Neuronal stem cell (in vitro differentiated cells): ENCODE measurements around the gene PCSK2.

Source experiments
- DNase-seq: peaks from one replicate; pipeline ENCODE4 v3.0.0-alpha.2; 2013; ENCODE audit warnings: low spot score
- H2AFZ ChIP-seq: one replicate; pipeline ENCODE4 v1.6.1; 2013; ENCODE audit warnings: mild to moderate bottlenecking, low read length, inconsistent platforms
- H2AK5ac ChIP-seq: 2 replicates; pipeline ENCODE4 v1.6.1; 2013; ENCODE audit warnings: low read depth, mild to moderate bottlenecking, inconsistent platforms, low read length, moderate library complexity, mixed read lengths
- H2BK120ac ChIP-seq: 2 replicates; pipeline ENCODE4 v1.6.1; 2013; ENCODE audit warnings: low read depth, mild to moderate bottlenecking, inconsistent platforms, low read length, moderate library complexity, mixed read lengths
- H2BK12ac ChIP-seq: one replicate; pipeline ENCODE4 v1.6.1; 2013; ENCODE audit warnings: low read length, inconsistent platforms
- H2BK15ac ChIP-seq: 2 replicates; pipeline ENCODE4 v1.6.1; 2013; ENCODE audit warnings: mild to moderate bottlenecking, low read length, inconsistent platforms, mixed read lengths
- H2BK5ac ChIP-seq: one replicate; pipeline ENCODE4 v1.6.1; 2013; ENCODE audit warnings: inconsistent platforms, mild to moderate bottlenecking, low read length, moderate library complexity
- H3K14ac ChIP-seq: one replicate; pipeline ENCODE4 v1.6.1; 2013; ENCODE audit warnings: low read length, inconsistent platforms
- H3K18ac ChIP-seq: 2 replicates; pipeline ENCODE4 v1.6.1; 2013; ENCODE audit warnings: low read length, inconsistent platforms
- H3K23ac ChIP-seq: 2 replicates; pipeline ENCODE4 v1.6.1; 2013; ENCODE audit warnings: low read depth, mild to moderate bottlenecking, mixed read lengths, low read length, inconsistent platforms; ENCODE audit not compliant: poor library complexity
- H3K27ac ChIP-seq: replicated peaks from 3 replicates; pipeline ENCODE4 v1.5.1; 2013; ENCODE audit warnings: low read length, inconsistent platforms
- H3K27me3 ChIP-seq, 3 experiments: 2 replicates each; pipeline ENCODE4 v1.6.1; 2013; ENCODE audit warnings: low read length in 3 of 3, mild to moderate bottlenecking in 2 of 3, inconsistent platforms in 1 of 3, low read depth in 1 of 3, mixed read lengths in 1 of 3, moderate library complexity in 1 of 3; ENCODE audit not compliant: control insufficient read depth in 3 of 3, insufficient read depth in 3 of 3
- H3K36me3 ChIP-seq, 2 donors: replicated peaks in 1 of 2; 2 replicates each; pipeline ENCODE4 v1.6.1; 2013; ENCODE audit warnings: low read length in 2 of 2; ENCODE audit not compliant: control insufficient read depth in 2 of 2, insufficient read depth in 2 of 2
- H3K4ac ChIP-seq: 2 replicates; pipeline ENCODE4 v1.6.1; 2013; ENCODE audit warnings: inconsistent platforms, mild to moderate bottlenecking, low read length, moderate library complexity
- H3K4me1 ChIP-seq, 2 donors: 1 replicate in 1 of 2; 2 replicates in 1 of 2; pipeline ENCODE4 v1.6.1; 2013; ENCODE audit warnings: low read length in 2 of 2, low read depth in 1 of 2; ENCODE audit not compliant: control insufficient read depth in 2 of 2, insufficient read depth in 1 of 2
- H3K4me2 ChIP-seq: one replicate; pipeline ENCODE4 v1.6.1; 2013; ENCODE audit warnings: mild to moderate bottlenecking, low read length, inconsistent platforms; ENCODE audit not compliant: insufficient read depth, poor library complexity, severe bottlenecking
- H3K4me3 ChIP-seq, 2 donors: 2 replicates each; pipeline ENCODE4 v1.5.1; 2013; ENCODE audit warnings: low read length in 2 of 2, mild to moderate bottlenecking in 2 of 2, inconsistent platforms in 1 of 2, moderate library complexity in 1 of 2
- H3K79me1 ChIP-seq: one replicate; pipeline ENCODE4 v1.6.1; 2013; ENCODE audit warnings: low read depth, mild to moderate bottlenecking, inconsistent platforms, low read length, moderate library complexity
- H3K9ac ChIP-seq: one replicate; pipeline ENCODE4 v1.6.1; 2013; ENCODE audit warnings: mild to moderate bottlenecking, low read depth, low read length, inconsistent platforms; ENCODE audit not compliant: poor library complexity
- H3K9me3 ChIP-seq, 2 donors: replicated peaks in 1 of 2; 2 replicates each; pipeline versions ENCODE3 to v1.6.1; 2013; ENCODE audit warnings: low read length in 2 of 2, mild to moderate bottlenecking in 2 of 2, inconsistent platforms in 1 of 2, low read depth in 1 of 2, mixed read lengths in 1 of 2, moderate library complexity in 1 of 2; ENCODE audit not compliant: control insufficient read depth in 2 of 2, insufficient read depth in 1 of 2
- H4K8ac ChIP-seq: one replicate; pipeline ENCODE4 v1.6.1; 2013; ENCODE audit warnings: low read depth, mild to moderate bottlenecking, inconsistent platforms, low read length, moderate library complexity
- H4K91ac ChIP-seq: one replicate; pipeline ENCODE4 v1.6.1; 2013; ENCODE audit warnings: low read length, low read depth, mild to moderate bottlenecking, inconsistent platforms; ENCODE audit not compliant: poor library complexity
- WGBS, 2 donors: extraction: QIAGEN DNeasy Blood & Tissue Kit; methylation state at CpG; one replicate each; pipeline ENCODE4 v1.1.7; 2013; ENCODE audit warnings: missing lambda C conversion rate in 2 of 2, mixed read lengths in 1 of 2; ENCODE audit not compliant: insufficient read length in 2 of 2, insufficient replicate concordance in 1 of 2; ENCODE audit errors: extremely low coverage in 2 of 2; 5-methylcytosine and 5-hydroxymethylcytosine counted together

The PCSK2 gene

GRCh38 chr20:17508756-17509155 is 281.9 kb downstream of the PCSK2 start:
- Histone ChIP-seq H3K36me3 (no peaks in the 10 kb centered on the region), H3K4me3 (no peak overlapping the region), H2AFZ (no peak overlapping the region), H3K27me3 (peaks cover 0 to 77% (median 20%) of the 10 kb centered on the region in 3 experiments), H3K27ac (no peak overlapping the region), H3K23ac (no peak overlapping the region), H3K4me1 (peaks cover 2 to 4% of the 10 kb centered on the region in 2 donors), H4K8ac (no peak overlapping the region), H3K79me1 (no peaks in the 10 kb centered on the region), H2BK15ac (no peak overlapping the region), H3K9me3 (peaks cover 0 to 2% of the 10 kb centered on the region in 2 donors), H2BK120ac (no peak overlapping the region), H2BK12ac (no peak overlapping the region), H3K18ac (peak overlapping the region; percentile 86), H2BK5ac (no peak overlapping the region), H3K4me2 (no peak overlapping the region), H4K91ac (no peak overlapping the region), H3K9ac (no peak overlapping the region), H2AK5ac (no peak overlapping the region), H3K14ac (no peak overlapping the region), H3K4ac (no peak overlapping the region)
- WGBS, 2 donors, result no CpG with 5 or more reads among the region's 18 CpGs
- DNase-seq, result no peak

GRCh38 chr20:17510548-17510947 is 283.7 kb downstream of the PCSK2 start:
- H3K4ac ChIP-seq, result no peak overlapping the region
- H3K27ac ChIP-seq, result no peak overlapping the region
- no peak overlapping the region for H2BK15ac ChIP-seq
- no peak overlapping the region for H2BK12ac ChIP-seq
- H3K23ac ChIP-seq, result no peak overlapping the region
- no peak overlapping the region for H2BK120ac ChIP-seq
- H3K79me1 ChIP-seq, result no peaks in the 10 kb centered on the region
- H2AFZ ChIP-seq, result no peak overlapping the region
- H3K9me3 ChIP-seq, result peaks cover 0 to 2% of the 10 kb centered on the region in 2 donors
- no peak for DNase-seq
- no peak overlapping the region for H2BK5ac ChIP-seq
- H3K4me3 ChIP-seq, result no peak overlapping the region
- no peak overlapping the region for H3K4me2 ChIP-seq
- WGBS, 2 donors, result no CpG with 5 or more reads among the region's 4 CpGs
- H3K27me3 ChIP-seq, result peaks cover 0 to 83% (median 16%) of the 10 kb centered on the region in 3 experiments
- no peak overlapping the region for H4K91ac ChIP-seq
- H2AK5ac ChIP-seq, result no peak overlapping the region
- no peak overlapping the region for H3K14ac ChIP-seq
- H3K36me3 ChIP-seq, result no peaks in the 10 kb centered on the region
- no peaks in the 10 kb centered on the region for H3K4me1 ChIP-seq
- no peak overlapping the region for H3K18ac ChIP-seq
- H4K8ac ChIP-seq, result no peak overlapping the region
- no peak overlapping the region for H3K9ac ChIP-seq

- no peak overlapping the region for H2BK12ac ChIP-seq
- no peak overlapping the region for H2AK5ac ChIP-seq
- no peaks in the 10 kb centered on the region for H3K79me1 ChIP-seq
- WGBS, 2 donors, result no CpG with 5 or more reads among the region's 6 CpGs
- no peak overlapping the region for H4K8ac ChIP-seq
- no peak overlapping the region for H3K27ac ChIP-seq
- no peak overlapping the region for H4K91ac ChIP-seq
- H3K14ac ChIP-seq, result no peak overlapping the region
- no peak overlapping the region for H2BK5ac ChIP-seq
- no peaks in the 10 kb centered on the region for H3K9me3 ChIP-seq
- H3K18ac ChIP-seq, result no peak overlapping the region
- H3K9ac ChIP-seq, result no peak overlapping the region
- no peak overlapping the region for H2BK120ac ChIP-seq
- no peak overlapping the region for H3K4me2 ChIP-seq
- H3K27me3 ChIP-seq, result peaks cover 0 to 80% (median 10%) of the 10 kb centered on the region in 3 experiments
- H2AFZ ChIP-seq, result no peak overlapping the region
- H3K4ac ChIP-seq, result no peak overlapping the region
- no peak for DNase-seq
- H3K4me3 ChIP-seq, result no peak overlapping the region
- no peak overlapping the region for H3K23ac ChIP-seq
- H3K36me3 ChIP-seq, result no peaks in the 10 kb centered on the region
- no peak overlapping the region for H2BK15ac ChIP-seq
- H3K4me1 ChIP-seq, result no peaks in the 10 kb centered on the region
Observed at GRCh38 chr20:17511401-17511800, 284.6 kb downstream of the PCSK2 start.

- H3K4ac ChIP-seq, result no peak overlapping the region
- no peak overlapping the region for H2BK15ac ChIP-seq
- no peaks in the 10 kb centered on the region for H3K9me3 ChIP-seq
- H2BK120ac ChIP-seq, result no peak overlapping the region
- H3K79me1 ChIP-seq, result no peaks in the 10 kb centered on the region
- no peak for DNase-seq
- no peak overlapping the region for H3K18ac ChIP-seq
- H2BK12ac ChIP-seq, result no peak overlapping the region
- no peak overlapping the region for H3K9ac ChIP-seq
- H3K4me1 ChIP-seq, result no peaks in the 10 kb centered on the region
- no peak overlapping the region for H4K91ac ChIP-seq
- no peak overlapping the region for H3K14ac ChIP-seq
- no peak overlapping the region for H3K23ac ChIP-seq
- no peak overlapping the region for H3K4me3 ChIP-seq
- WGBS, 2 donors, result no CpG with 5 or more reads among the region's 2 CpGs
- H2AK5ac ChIP-seq, result no peak overlapping the region
- H3K27ac ChIP-seq, result no peak overlapping the region
- H2AFZ ChIP-seq, result no peak overlapping the region
- no peak overlapping the region for H2BK5ac ChIP-seq
- no peaks in the 10 kb centered on the region for H3K36me3 ChIP-seq
- no peak overlapping the region for H4K8ac ChIP-seq
- H3K4me2 ChIP-seq, result no peak overlapping the region
- peaks cover 0 to 72% (median 5%) of the 10 kb centered on the region in 3 experiments for H3K27me3 ChIP-seq
Observed at GRCh38 chr20:17513939-17514338, 287.1 kb downstream of the PCSK2 start.
